GM18861 (cell line): ENCODE data around the gene KISS1.

Experiments used
- ATAC-seq: cut with Tn5 transposase; IDR thresholded peaks from one replicate; pipeline ENCODE4 v1.9.1; 2021; ENCODE audit not compliant: unreplicated experiment

Gene KISS1

GRCh38 chr1:204161609-204162493 is 34.4 kb downstream of the KISS1 start:
- ATAC-seq, result no peak

GRCh38 chr1:204157962-204158361 is 38.3 kb downstream of the KISS1 start:
- ATAC-seq, result no peak

GRCh38 chr1:204155881-204156280 is 40.4 kb downstream of the KISS1 start:
- ATAC-seq, result no peak

GRCh38 chr1:204154568-204155255 is 41.6 kb downstream of the KISS1 start:
- ATAC-seq, result no peak

- no peak for ATAC-seq
Observed at GRCh38 chr1:204153667-204154066, 42.6 kb downstream of the KISS1 start.

- ATAC-seq, result no peak
Observed at GRCh38 chr1:204152310-204153044, 43.8 kb downstream of the KISS1 start.

GRCh38 chr1:204151552-204152309 is 44.6 kb downstream of the KISS1 start, which contains the start of gene ETNK2:
TSS of gene ETNK2 (minus strand) at chr1:204152044. CDS start at chr1:204151852, 192 bp downstream.
- ATAC-seq, result no peak

- ATAC-seq, result no peak
Observed at GRCh38 chr1:204150702-204151551, 45.4 kb downstream of the KISS1 start.

- no peak for ATAC-seq
Observed at GRCh38 chr1:204149635-204150565, 46.4 kb downstream of the KISS1 start.

- no peak for ATAC-seq
Observed at GRCh38 chr1:204149107-204149506, 47.2 kb downstream of the KISS1 start.

GRCh38 chr1:204147406-204148383 is 48.6 kb downstream of the KISS1 start:
- ATAC-seq, result no peak

- ATAC-seq, result no peak
Observed at GRCh38 chr1:204146965-204147364, 49.3 kb downstream of the KISS1 start.

- no peak for ATAC-seq
Observed at GRCh38 chr1:204146309-204146708, 50.0 kb downstream of the KISS1 start.

GRCh38 chr1:204145033-204145504 is 51.2 kb downstream of the KISS1 start:
- no peak for ATAC-seq

GRCh38 chr1:204143276-204144041 is 52.8 kb downstream of the KISS1 start:
- ATAC-seq, result no peak
